K562 (cell line): ENCODE measurements around the gene RPL26. TPM values are rescaled to one million over a fixed set of nuclear protein-coding genes. Genes with fewer than 3 reads are reported as not detected.
A peak's percentile ranks its signal among the peaks of the same experiment; 100 is the strongest.

Experiments
- ARID4B ChIP-seq: sonication (generic); formaldehyde crosslinking; IDR thresholded peaks from 2 replicates; pipeline ENCODE4 v1.8.0; 2022; ENCODE audit warnings: mild to moderate bottlenecking, missing genetic modification reagents
- CCNT2 ChIP-seq: IDR thresholded peaks from 2 replicates; pipeline ENCODE4 v1.6.1; 2011; ENCODE audit warnings: borderline replicate concordance, low read depth, mild to moderate bottlenecking, moderate library complexity, mixed read lengths, low read length; ENCODE audit not compliant: insufficient read length; ENCODE audit errors: extremely low read depth
- CHD2 ChIP-seq: IDR thresholded peaks from 2 replicates; pipeline ENCODE4 v1.6.1; 2011; ENCODE audit warnings: low read depth, low read length
- FUS ChIP-seq: fragments of 200-400 bp; formaldehyde crosslinking; optimal IDR thresholded peaks from 2 replicates; pipeline ENCODE3; 2017; ENCODE audit warnings: low read depth, low read length
- GTF3C2 ChIP-seq: IDR thresholded peaks from 3 replicates; pipeline ENCODE4 v1.6.1; 2011; ENCODE audit warnings: borderline replicate concordance, mild to moderate bottlenecking, moderate library complexity; ENCODE audit not compliant: insufficient read length; ENCODE audit errors: extremely low read depth
- HDAC1 ChIP-seq, 2 experiments: fragments of 450-650 bp; IDR thresholded peaks; 2 replicates each; pipeline ENCODE4 v1.6.1; 2016 to 2017; ENCODE audit warnings: inconsistent platforms in 1 of 2, mild to moderate bottlenecking in 1 of 2, moderate library complexity in 1 of 2
- HMGXB4 ChIP-seq: sonication (generic); formaldehyde crosslinking; IDR thresholded peaks from 2 replicates; pipeline ENCODE4 v1.8.1; 2023; ENCODE audit warnings: mild to moderate bottlenecking, missing genetic modification reagents
- IFI16 ChIP-seq: fragments of 250-450 bp; sonication (Bioruptor Pico); IDR thresholded peaks from 2 replicates; pipeline ENCODE4 v2.1.2; 2022; ENCODE audit warnings: mild to moderate bottlenecking, inconsistent platforms
- MCM2 ChIP-seq: fragments of 450-650 bp; IDR thresholded peaks from 2 replicates; pipeline ENCODE4 v1.6.1; 2017; ENCODE audit warnings: low read depth, mild to moderate bottlenecking
- MYC ChIP-seq, 2 experiments: fragments of 250-450 bp in 1 of 2; sonication (Bioruptor Pico) in 1 of 2; IDR thresholded peaks; 2 replicates each; pipeline versions ENCODE4 v1.5.1 to v1.6.1; 2012 to 2021; ENCODE audit warnings: low read depth in 2 of 2, borderline replicate concordance in 1 of 2, improper control_type of control experiment in 1 of 2, low read length in 1 of 2, mild to moderate bottlenecking in 1 of 2, moderate library complexity in 1 of 2
- NFATC3 ChIP-seq: fragments of 450-650 bp; IDR thresholded peaks from 2 replicates; pipeline ENCODE4 v1.6.1; 2017; ENCODE audit warnings: mild to moderate bottlenecking
- NFXL1 ChIP-seq: fragments of 450-650 bp; formaldehyde crosslinking; IDR thresholded peaks from 2 replicates; pipeline ENCODE4 v1.4.0; 2021; ENCODE audit warnings: mild to moderate bottlenecking
- TOE1 ChIP-seq, 2 experiments: fragments of 450-650 bp in 1 of 2; sonication (generic) in 1 of 2; formaldehyde crosslinking in 1 of 2; IDR thresholded peaks; 2 replicates each; pipeline versions ENCODE4 v1.7.1 to v1.8.0; 2016 to 2022; ENCODE audit warnings: borderline replicate concordance in 2 of 2, mild to moderate bottlenecking in 2 of 2, antibody characterized with exemption in 1 of 2, inconsistent platforms in 1 of 2, low read depth in 1 of 2, missing genetic modification reagents in 1 of 2, moderate library complexity in 1 of 2
- ZBTB26 ChIP-seq: fragments of 450-650 bp; formaldehyde crosslinking; IDR thresholded peaks from 2 replicates; pipeline ENCODE4 v1.4.0; 2022; ENCODE audit warnings: missing genetic modification characterization
- ZNF511 ChIP-seq: sonication (generic); formaldehyde crosslinking; IDR thresholded peaks from 2 replicates; pipeline ENCODE4 v1.8.0; 2022; ENCODE audit warnings: mild to moderate bottlenecking, missing genetic modification reagents
- ZNF764 ChIP-seq: fragments of 250-450 bp; sonication (Bioruptor Pico); IDR thresholded peaks from 2 replicates; pipeline ENCODE4 v1.4.0; 2020; ENCODE audit warnings: low read depth, mild to moderate bottlenecking, moderate library complexity
- ZSCAN32 ChIP-seq: fragments of 450-650 bp; formaldehyde crosslinking; IDR thresholded peaks from 2 replicates; pipeline ENCODE4 v1.4.0; 2020; ENCODE audit warnings: mild to moderate bottlenecking, moderate library complexity
- polyA plus RNA-seq, 8 experiments: library from polyadenylated mRNA; depleted of rRNA in 4 of 8; stranded (reverse) in 5 of 8; unstranded in 3 of 8; fragments of >200 nt; fragmentation: Nextera tagmentation in 2 of 8; fragmentation: Illumina TruSeq in 1 of 8; extraction: Ambion mirVana in 2 of 8; extraction: Trizol in 1 of 8; gene quantifications; 2 replicates each; pipeline versions ENCODE4 v1.2.1 to v1.2.3, GENCODE V29; 2011 to 2014; ENCODE audit warnings: inconsistent platforms in 1 of 8, missing spikeins in 1 of 8
- total RNA-seq, 7 experiments: library from RNA; depleted of rRNA in 6 of 7; stranded (reverse); fragments of >200 nt in 6 of 7; fragmentation: Illumina TruSeq in 2 of 7; extraction: Trizol in 2 of 7; gene quantifications; 2 replicates each; pipeline versions ENCODE4 v1.2.1 to v1.2.3, GENCODE V29; 2011 to 2021; ENCODE audit warnings: low replicate concordance in 1 of 7

RPL26 gene
- total and polyA plus RNA-seq, 9 of the 15 experiments (the other 6 are each of a cell fraction or from before 2014, with no cell fraction given), result 1,474 to 4,074 (median 2,904) TPM

GRCh38 chr17:8382880-8383142 is 182 bp downstream of the RPL26 start (continued):
- no peak for TF ChIP-seq GTF3C2
- no peak for TF ChIP-seq FUS
- no peak for TF ChIP-seq CHD2
- no peak; the same call in 1 of the 2 replicates for TF ChIP-seq MYC (IDR thresholded peaks at IDR 0.05; ENCODE audit: low read depth, low read length)
- peak; percentile 86; the same call in 1 of the 2 replicates for TF ChIP-seq MYC (CRISPR knock-in tag; IDR thresholded peaks at IDR 0.05; ENCODE audit: borderline replicate concordance, low read depth)
- no peak for TF ChIP-seq TOE1 (IDR thresholded peaks at IDR 0.05; ENCODE audit: borderline replicate concordance)
- no peak for TF ChIP-seq TOE1 (CRISPR knock-in tag; IDR thresholded peaks at IDR 0.05; ENCODE audit: borderline replicate concordance, low read depth)
- TF ChIP-seq ARID4B (CRISPR knock-in tag), result peak; percentile 50; the same call in 1 of the 2 replicates
- TF ChIP-seq ZNF511 (CRISPR knock-in tag), result no peak
- TF ChIP-seq IFI16, result no peak
- TF ChIP-seq CCNT2, result no peak
- no peak for TF ChIP-seq ZSCAN32
- TF ChIP-seq HDAC1 (IDR thresholded peaks at IDR 0.05), result no peak; a peak in 1 of 4 replicates
- TF ChIP-seq NFXL1 (CRISPR knock-in tag), result no peak
- no peak for TF ChIP-seq NFATC3
- TF ChIP-seq ZNF764 (CRISPR knock-in tag), result no peak
- TF ChIP-seq HMGXB4 (CRISPR knock-in tag), result no peak
- TF ChIP-seq ZBTB26 (CRISPR knock-in tag), result no peak
- TF ChIP-seq MCM2, result no peak
